Nephron progenitor cell (in vitro differentiated cells): ENCODE results near the gene MTHFD1L.

Experiments used
- DNase-seq: peaks from one replicate; pipeline ENCODE4 v3.0.0; 2021
- H3K27ac Mint-ChIP-seq: 2 replicates; pipeline ENCODE4 v1.8.0; 2021; ENCODE audit warnings: mild to moderate bottlenecking, moderate library complexity, mixed read lengths
- H3K27me3 Mint-ChIP-seq: 2 replicates; pipeline ENCODE4 v1.8.0; 2021; ENCODE audit warnings: mild to moderate bottlenecking, low read depth, mixed read lengths; ENCODE audit not compliant: poor library complexity
- H3K36me3 Mint-ChIP-seq: 2 replicates; pipeline ENCODE4 v1.8.0; 2021; ENCODE audit warnings: low read depth, mixed read lengths
- H3K4me1 Mint-ChIP-seq: 2 replicates; pipeline ENCODE4 v1.8.0; 2021; ENCODE audit warnings: mixed read lengths
- H3K4me3 Mint-ChIP-seq: 2 replicates; pipeline ENCODE4 v1.8.0; 2021; ENCODE audit warnings: mild to moderate bottlenecking, moderate library complexity, mixed read lengths
- H3K9me3 Mint-ChIP-seq: 2 replicates; pipeline ENCODE4 v1.8.0; 2021; ENCODE audit warnings: mild to moderate bottlenecking, moderate library complexity, mixed read lengths
- CTCF ChIP-seq: fragments of 200-600 bp; sonication (generic); IDR thresholded peaks from 2 replicates; pipeline ENCODE4 v1.5.0; 2021; ENCODE audit warnings: antibody characterized with exemption

MTHFD1L gene

GRCh38 chr6:150971219-150971618, 105.7 kb downstream of the MTHFD1L start:
- Mint-ChIP-seq H3K36me3 (peaks cover 57% of the 10 kb centered on the region), H3K9me3 (no peaks in the 10 kb centered on the region), H3K4me3 (no peak overlapping the region), H3K27ac (no peak overlapping the region), H3K4me1 (peaks cover 15% of the 10 kb centered on the region), H3K27me3 (no peaks in the 10 kb centered on the region)
- DNase-seq = no peak
- no peak for TF ChIP-seq CTCF

GRCh38 chr6:150975136-150975535, 109.6 kb downstream of the MTHFD1L start:
- Mint-ChIP-seq H3K4me1 (peaks cover 22% of the 10 kb centered on the region), H3K27me3 (no peaks in the 10 kb centered on the region), H3K36me3 (peaks cover 56% of the 10 kb centered on the region), H3K27ac (no peak overlapping the region), H3K4me3 (no peak overlapping the region), H3K9me3 (no peaks in the 10 kb centered on the region)
- no peak for DNase-seq
- no peak for TF ChIP-seq CTCF

GRCh38 chr6:150977281-150977680, 111.8 kb downstream of the MTHFD1L start:
- Mint-ChIP-seq H3K27ac (no peak overlapping the region), H3K4me1 (peaks cover 29% of the 10 kb centered on the region), H3K4me3 (no peak overlapping the region), H3K27me3 (no peaks in the 10 kb centered on the region), H3K9me3 (no peaks in the 10 kb centered on the region), H3K36me3 (peaks cover 56% of the 10 kb centered on the region)
- no peak for DNase-seq
- TF ChIP-seq CTCF = no peak

GRCh38 chr6:150978624-150979023, 113.1 kb downstream of the MTHFD1L start:
- Mint-ChIP-seq H3K9me3 (no peaks in the 10 kb centered on the region), H3K27me3 (no peaks in the 10 kb centered on the region), H3K4me3 (no peak overlapping the region), H3K27ac (peak overlapping the region; percentile 88), H3K36me3 (peaks cover 44% of the 10 kb centered on the region), H3K4me1 (peaks cover 29% of the 10 kb centered on the region)
- TF ChIP-seq CTCF = no peak
- no peak for DNase-seq

GRCh38 chr6:150979826-150980350, 114.4 kb downstream of the MTHFD1L start:
- Mint-ChIP-seq H3K27me3 (no peaks in the 10 kb centered on the region), H3K4me1 (peaks cover 32% of the 10 kb centered on the region), H3K9me3 (no peaks in the 10 kb centered on the region), H3K27ac (peak overlapping the region; percentile 77), H3K36me3 (peaks cover 31% of the 10 kb centered on the region), H3K4me3 (no peak overlapping the region)
- TF ChIP-seq CTCF = no peak
- no peak for DNase-seq

GRCh38 chr6:150981095-150981494, 115.6 kb downstream of the MTHFD1L start:
- Mint-ChIP-seq H3K27ac (no peak overlapping the region), H3K36me3 (peaks cover 23% of the 10 kb centered on the region), H3K9me3 (no peaks in the 10 kb centered on the region), H3K4me3 (no peak overlapping the region), H3K4me1 (peaks cover 39% of the 10 kb centered on the region), H3K27me3 (no peaks in the 10 kb centered on the region)
- no peak for DNase-seq
- TF ChIP-seq CTCF = no peak
